ENCODE results near the gene TMTC1. TPM values are rescaled to one million over a fixed set of nuclear protein-coding genes. Genes with fewer than 3 reads are reported as not detected.

Gene TMTC1
- total RNA-seq, 1 experiment from 2014 or later: 6.1 TPM

DNA sequence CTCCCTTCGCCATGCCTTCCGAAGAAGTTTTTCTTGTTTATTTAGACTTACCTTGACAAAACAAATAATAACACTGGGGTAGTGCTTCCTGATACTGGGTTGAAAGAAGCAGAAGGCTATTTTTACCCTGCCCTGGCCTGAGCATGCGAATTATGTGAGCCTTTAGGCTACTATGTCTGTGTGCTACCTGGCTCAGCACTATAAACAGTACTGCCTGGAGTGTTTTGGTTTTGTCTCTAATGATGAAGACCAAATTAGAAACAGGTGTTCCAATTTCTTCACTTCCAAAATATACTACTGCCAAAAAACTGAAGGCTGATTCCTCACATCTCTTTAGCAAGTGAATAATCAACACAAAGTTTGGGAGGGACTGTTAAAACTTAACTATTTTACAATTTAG lies 278.6 kb downstream of the TMTC1 start:
- H3K36me3 ChIP-seq (ENCODE audit: insufficient read depth, low read length, poor library complexity, severe bottlenecking): no peaks in the 10 kb centered on the region
- H3K9me3 ChIP-seq (ENCODE audit: low read depth, low read length, poor library complexity, severe bottlenecking): no peaks in the 10 kb centered on the region
- POLR2A ChIA-PET (ENCODE audit: low non-redundant PET): no interaction called here
- no peaks in the 10 kb centered on the region for H3K27me3 ChIP-seq (replicated peaks; ENCODE audit: insufficient read depth, low read depth, low read length, poor library complexity)
- TF ChIP-seq EZH2 (IDR thresholded peaks at IDR 0.05; ENCODE audit: borderline replicate concordance, low read depth, low read length, poor library complexity, severe bottlenecking): no peak
- TF ChIP-seq, protein P1, sequence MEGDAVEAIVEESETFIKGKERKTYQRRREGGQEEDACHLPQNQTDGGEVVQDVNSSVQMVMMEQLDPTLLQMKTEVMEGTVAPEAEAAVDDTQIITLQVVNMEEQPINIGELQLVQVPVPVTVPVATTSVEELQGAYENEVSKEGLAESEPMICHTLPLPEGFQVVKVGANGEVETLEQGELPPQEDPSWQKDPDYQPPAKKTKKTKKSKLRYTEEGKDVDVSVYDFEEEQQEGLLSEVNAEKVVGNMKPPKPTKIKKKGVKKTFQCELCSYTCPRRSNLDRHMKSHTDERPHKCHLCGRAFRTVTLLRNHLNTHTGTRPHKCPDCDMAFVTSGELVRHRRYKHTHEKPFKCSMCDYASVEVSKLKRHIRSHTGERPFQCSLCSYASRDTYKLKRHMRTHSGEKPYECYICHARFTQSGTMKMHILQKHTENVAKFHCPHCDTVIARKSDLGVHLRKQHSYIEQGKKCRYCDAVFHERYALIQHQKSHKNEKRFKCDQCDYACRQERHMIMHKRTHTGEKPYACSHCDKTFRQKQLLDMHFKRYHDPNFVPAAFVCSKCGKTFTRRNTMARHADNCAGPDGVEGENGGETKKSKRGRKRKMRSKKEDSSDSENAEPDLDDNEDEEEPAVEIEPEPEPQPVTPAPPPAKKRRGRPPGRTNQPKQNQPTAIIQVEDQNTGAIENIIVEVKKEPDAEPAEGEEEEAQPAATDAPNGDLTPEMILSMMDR (conservative IDR thresholded peaks at IDR 0.05; ENCODE audit: low read depth, low read length): no peak
- H3K4me3 ChIP-seq (ENCODE audit: low read depth, low read length, poor library complexity, severe bottlenecking): no peak overlapping the region
- DNase-seq (ENCODE audit: low spot score): no peak
- BruUV-seq (replicated peaks): no TSS peak
- no peak overlapping the region for H3K27ac ChIP-seq (ENCODE audit: low read depth, low read length, poor library complexity, severe bottlenecking)
- intact Hi-C loops (cut with micrococcal nuclease; ENCODE audit: unreplicated experiment): no loop called here
- H3K4me1 ChIP-seq (ENCODE audit: insufficient read depth, low read length, poor library complexity, severe bottlenecking): peaks cover 3% of the 10 kb centered on the region
- CTCF ChIA-PET: no interaction called here

DNA sequence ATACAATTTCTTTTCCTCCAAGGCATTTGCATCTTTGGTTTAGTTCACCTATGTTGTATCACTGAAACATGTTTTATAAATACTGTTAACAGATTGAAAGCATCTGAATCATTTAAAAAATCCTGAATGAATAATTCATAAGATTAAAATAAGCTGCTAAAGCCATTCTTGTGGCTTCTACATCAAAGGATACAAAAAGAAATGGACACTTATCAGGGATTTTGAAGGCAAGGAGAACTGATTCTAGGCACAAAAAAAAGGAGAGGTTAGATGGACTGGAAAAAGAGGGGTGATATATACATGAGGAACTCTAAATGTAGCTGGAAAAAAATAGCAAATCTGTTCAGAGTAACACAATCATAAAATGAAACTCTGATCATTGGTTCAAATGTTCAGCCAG lies 280.5 kb downstream of the TMTC1 start:
- no peaks in the 10 kb centered on the region for H3K36me3 ChIP-seq (ENCODE audit: insufficient read depth, low read length, poor library complexity, severe bottlenecking)
- H3K27ac ChIP-seq (ENCODE audit: low read depth, low read length, poor library complexity, severe bottlenecking): no peak overlapping the region
- intact Hi-C loops (cut with micrococcal nuclease; ENCODE audit: unreplicated experiment): loop anchor here (5.0 kb wide), 1 partner anchor 51 kb away; no protein-coding TSS in a partner anchor
- H3K4me3 ChIP-seq (ENCODE audit: low read depth, low read length, poor library complexity, severe bottlenecking): no peak overlapping the region
- no peak for TF ChIP-seq EZH2 (IDR thresholded peaks at IDR 0.05; ENCODE audit: borderline replicate concordance, low read depth, low read length, poor library complexity, severe bottlenecking)
- TF ChIP-seq, protein P1 (conservative IDR thresholded peaks at IDR 0.05; ENCODE audit: low read depth, low read length): no peak
- H3K4me1 ChIP-seq (ENCODE audit: insufficient read depth, low read length, poor library complexity, severe bottlenecking): peaks cover 3% of the 10 kb centered on the region
- H3K9me3 ChIP-seq (ENCODE audit: low read depth, low read length, poor library complexity, severe bottlenecking): no peaks in the 10 kb centered on the region
- POLR2A ChIA-PET (ENCODE audit: low non-redundant PET): no interaction called here
- no TSS peak for BruUV-seq (replicated peaks)
- CTCF ChIA-PET: no interaction called here
- no peaks in the 10 kb centered on the region for H3K27me3 ChIP-seq (replicated peaks; ENCODE audit: insufficient read depth, low read depth, low read length, poor library complexity)
- no peak for DNase-seq (ENCODE audit: low spot score)

- Histone ChIP-seq H3K4me1 (ENCODE audit: insufficient read depth, low read length, poor library complexity, severe bottlenecking) (peaks cover 3% of the 10 kb centered on the region), H3K36me3 (ENCODE audit: insufficient read depth, low read length, poor library complexity, severe bottlenecking) (no peaks in the 10 kb centered on the region), H3K27ac (ENCODE audit: low read depth, low read length, poor library complexity, severe bottlenecking) (no peak overlapping the region), H3K27me3 (replicated peaks; ENCODE audit: insufficient read depth, low read depth, low read length, poor library complexity) (no peaks in the 10 kb centered on the region), H3K9me3 (ENCODE audit: low read depth, low read length, poor library complexity, severe bottlenecking) (no peaks in the 10 kb centered on the region), H3K4me3 (ENCODE audit: low read depth, low read length, poor library complexity, severe bottlenecking) (no peak overlapping the region)
- no peak for DNase-seq (ENCODE audit: low spot score)
- no TSS peak for BruUV-seq (replicated peaks)
- intact Hi-C loops (cut with micrococcal nuclease; ENCODE audit: unreplicated experiment): no loop called here
- CTCF ChIA-PET: no interaction called here
- POLR2A ChIA-PET (ENCODE audit: low non-redundant PET): no interaction called here
- TF ChIP-seq, protein P1 (conservative IDR thresholded peaks at IDR 0.05; ENCODE audit: low read depth, low read length): no peak
- no peak for TF ChIP-seq EZH2 (IDR thresholded peaks at IDR 0.05; ENCODE audit: borderline replicate concordance, low read depth, low read length, poor library complexity, severe bottlenecking)
Measured at GRCh38 chr12:29499235-29499634, 284.5 kb downstream of the TMTC1 start.
